ENCODE data around the gene ALDH3A1. TPM values are rescaled to one million over a fixed set of nuclear protein-coding genes. Genes with fewer than 3 reads are reported as not detected.
"Not testable (repeated sequence)": the region's sequence is repeated elsewhere in the genome, so short reads cannot be mapped to it uniquely, and the experiment has no call there.

ALDH3A1 gene
- total and polyA plus RNA-seq, 10 of the 15 experiments (the other 5 are each of a cell fraction or from before 2014, with no cell fraction given), result 0.20 TPM; not detected in 9

- H4K20me1 ChIP-seq (ENCODE audit: control insufficient read depth, insufficient read depth), result no peaks in the 10 kb centered on the region
- RAD21 ChIA-PET (ENCODE audit: unreplicated experiment), result interaction anchor here (0.9 to 3.2 kb wide), 4 partner anchors 253 to 403 kb away, joined by 3 to 10 read pairs (median 5); partner anchors contain the start of gene B9D1
- H3K4me3 ChIP-seq, result no peak overlapping the region
- H3K4me2 ChIP-seq (ENCODE audit: control insufficient read depth, insufficient read depth), result no peak overlapping the region
- peaks cover 11% of the 10 kb centered on the region for H3K4me1 ChIP-seq (ENCODE audit: control insufficient read depth, insufficient read depth, low read length)
- no peaks in the 10 kb centered on the region for H3K27me3 ChIP-seq (replicated peaks in 1 of 2; ENCODE audit: control insufficient read depth in 2 of 2, insufficient read depth in 2 of 2, low read length in 1 of 2)
- no peaks in the 10 kb centered on the region for H3K36me3 ChIP-seq (ENCODE audit: control insufficient read depth in 2 of 2, insufficient read depth in 2 of 2, low read length in 1 of 2)
- no peak for TF ChIP-seq ZNF217 (IDR thresholded peaks at IDR 0.05)
- no peak for TF ChIP-seq ATF3 (IDR thresholded peaks at IDR 0.05; ENCODE audit: borderline replicate concordance, extremely low read depth, low read depth, low read length)
- TF ChIP-seq ZNF274 (IDR thresholded peaks at IDR 0.05; ENCODE audit: insufficient read depth, insufficient read length), result no peak
- no peak for TF ChIP-seq ZNF384 (IDR thresholded peaks at IDR 0.05; ENCODE audit: borderline replicate concordance, low read depth, low read length)
- TF ChIP-seq, protein P1, sequence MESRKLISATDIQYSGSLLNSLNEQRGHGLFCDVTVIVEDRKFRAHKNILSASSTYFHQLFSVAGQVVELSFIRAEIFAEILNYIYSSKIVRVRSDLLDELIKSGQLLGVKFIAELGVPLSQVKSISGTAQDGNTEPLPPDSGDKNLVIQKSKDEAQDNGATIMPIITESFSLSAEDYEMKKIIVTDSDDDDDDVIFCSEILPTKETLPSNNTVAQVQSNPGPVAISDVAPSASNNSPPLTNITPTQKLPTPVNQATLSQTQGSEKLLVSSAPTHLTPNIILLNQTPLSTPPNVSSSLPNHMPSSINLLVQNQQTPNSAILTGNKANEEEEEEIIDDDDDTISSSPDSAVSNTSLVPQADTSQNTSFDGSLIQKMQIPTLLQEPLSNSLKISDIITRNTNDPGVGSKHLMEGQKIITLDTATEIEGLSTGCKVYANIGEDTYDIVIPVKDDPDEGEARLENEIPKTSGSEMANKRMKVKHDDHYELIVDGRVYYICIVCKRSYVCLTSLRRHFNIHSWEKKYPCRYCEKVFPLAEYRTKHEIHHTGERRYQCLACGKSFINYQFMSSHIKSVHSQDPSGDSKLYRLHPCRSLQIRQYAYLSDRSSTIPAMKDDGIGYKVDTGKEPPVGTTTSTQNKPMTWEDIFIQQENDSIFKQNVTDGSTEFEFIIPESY (IDR thresholded peaks at IDR 0.05), result no peak
- TF ChIP-seq YY1 (IDR thresholded peaks at IDR 0.05; ENCODE audit: low read depth, low read length), result no peak
- no peak for TF ChIP-seq HDAC2 (IDR thresholded peaks at IDR 0.05)
- DNase-seq (ENCODE audit: low read depth, low spot score) (no peak), FAIRE-seq (no peak), ATAC-seq (no peak)
- WGBS (ENCODE audit: insufficient coverage, insufficient replicate concordance, low lambda C conversion rate, missing lambda C conversion rate), result 47% methylated on average over 7 of the region's 7 CpGs
- intact Hi-C loops (cut with micrococcal nuclease; ENCODE audit: unreplicated experiment), result loop anchor here (1.0 to 5.0 kb wide), 3 partner anchors 119 to 403 kb away; partner anchors contain the start of genes ALDH3A2 and B9D1
- POLR2A ChIA-PET, result no interaction called here
- H2AFZ ChIP-seq (ENCODE audit: control insufficient read depth, low read depth, low read length), result no peak overlapping the region
- no peaks in the 10 kb centered on the region for H3K79me2 ChIP-seq (ENCODE audit: control insufficient read depth, insufficient read depth, low read length)
- BruUV-seq (replicated peaks), result no TSS peak
- CTCF ChIA-PET, result interaction anchor here (0.7 to 6.0 kb wide), 7 partner anchors 12 to 254 kb away, joined by 3 to 52 read pairs (median 4); no protein-coding TSS in a partner anchor
- H3K9me3 ChIP-seq (replicated peaks; ENCODE audit: control insufficient read depth, insufficient read depth, low read length), result no peaks in the 10 kb centered on the region
- SMC1A ChIA-PET (ENCODE audit: uncharacterized antibody, unreplicated experiment), result interaction anchor here (0.6 to 4.5 kb wide), 6 partner anchors 10 to 410 kb away, joined by 3 to 22 read pairs (median 4); partner anchors contain the start of genes ALDH3A2 and B9D1
- no peak overlapping the region for H3K9ac ChIP-seq (ENCODE audit: control insufficient read depth, insufficient read depth, low read length)
- H3K27ac ChIP-seq (ENCODE audit: control insufficient read depth, insufficient read depth), result no peak overlapping the region
- in situ Hi-C loops (cut with MboI), result loop anchor here (5.0 kb wide), 1 partner anchor 254 kb away; no protein-coding TSS in a partner anchor
Measured at GRCh38 chr17:19766016-19766415, 17.9 kb upstream of the ALDH3A1 start.

- FAIRE-seq; ATAC-seq; DNase-seq (ENCODE audit: low read depth, low spot score); H3K4me2 ChIP-seq (ENCODE audit: control insufficient read depth, insufficient read depth); H3K36me3 ChIP-seq (ENCODE audit: control insufficient read depth in 2 of 2, insufficient read depth in 2 of 2, low read length in 1 of 2); H2AFZ ChIP-seq (ENCODE audit: control insufficient read depth, low read depth, low read length); H3K9ac ChIP-seq (ENCODE audit: control insufficient read depth, insufficient read depth, low read length); H3K4me3 ChIP-seq; H3K79me2 ChIP-seq (ENCODE audit: control insufficient read depth, insufficient read depth, low read length); H3K9me3 ChIP-seq (replicated peaks; ENCODE audit: control insufficient read depth, insufficient read depth, low read length); H3K27me3 ChIP-seq (replicated peaks in 1 of 2; ENCODE audit: control insufficient read depth in 2 of 2, insufficient read depth in 2 of 2, low read length in 1 of 2); BruUV-seq (replicated peaks); H4K20me1 ChIP-seq (ENCODE audit: control insufficient read depth, insufficient read depth); intact Hi-C loops (cut with micrococcal nuclease; ENCODE audit: unreplicated experiment); H3K27ac ChIP-seq (ENCODE audit: control insufficient read depth, insufficient read depth); POLR2A ChIA-PET: not testable (repeated sequence)
- in situ Hi-C loops (cut with MboI), result loop anchor here (5.0 kb wide), 1 partner anchor 397 kb away; no protein-coding TSS in a partner anchor
- ChIA-PET CTCF (interaction anchor here (1.0 to 6.0 kb wide), 10 partner anchors 8 to 401 kb away, joined by 3 to 52 read pairs (median 4); partner anchors contain the start of genes ALDH3A2, B9D1 and MAPK7), SMC1A (ENCODE audit: uncharacterized antibody, unreplicated experiment) (interaction anchor here (0.6 to 4.5 kb wide), 4 partner anchors 9 to 1076 kb away, joined by 3 to 22 read pairs (median 6); no protein-coding TSS in a partner anchor), RAD21 (ENCODE audit: unreplicated experiment) (interaction anchor here (0.9 to 3.2 kb wide), 3 partner anchors 19 to 401 kb away, joined by 3 to 10 read pairs (median 5); partner anchors contain the start of gene B9D1)
- WGBS (ENCODE audit: insufficient coverage, insufficient replicate concordance, low lambda C conversion rate, missing lambda C conversion rate), result 47% methylated on average over 2 of the region's 6 CpGs
- H3K4me1 ChIP-seq (ENCODE audit: control insufficient read depth, insufficient read depth, low read length), result peaks cover 11% of the 10 kb centered on the region
Measured at GRCh38 chr17:19763991-19764390, 15.9 kb upstream of the ALDH3A1 start.

Data from GM12878 (cell line).